Liver (tissue), 3 donors: ENCODE data around the gene SRSF3.
A peak's percentile ranks its signal among the peaks of the same experiment; 100 is the strongest.

Experiments used
- CTCF ChIP-seq: fragments of 150-350 bp; IDR thresholded peaks from 2 replicates; pipeline ENCODE4 v1.5.1; 2017; ENCODE audit warnings: improper control_type of control experiment, low read depth, low read length; ENCODE audit not compliant: missing input control
- EGR1 ChIP-seq, 2 donors: IDR thresholded peaks; 2 replicates each; pipeline ENCODE4 v1.6.1; 2016 to 2018; ENCODE audit warnings: antibody characterized with exemption in 2 of 2, low read depth in 2 of 2
- GABPA ChIP-seq, 2 donors: IDR thresholded peaks in 1 of 2; conservative IDR thresholded peaks in 1 of 2; 2 replicates each; pipeline ENCODE4 v1.6.1; 2016; ENCODE audit warnings: antibody characterized with exemption in 2 of 2, mild to moderate bottlenecking in 1 of 2, moderate library complexity in 1 of 2
- HNF4A ChIP-seq, 2 donors: conservative IDR thresholded peaks; 2 replicates each; pipeline ENCODE4 v1.6.1; 2016; ENCODE audit warnings: antibody characterized with exemption in 2 of 2, mild to moderate bottlenecking in 2 of 2
- JUND ChIP-seq, 2 donors: IDR thresholded peaks; 2 replicates each; pipeline ENCODE4 v1.6.1; 2016; ENCODE audit warnings: antibody characterized with exemption in 2 of 2
- RAD21 ChIP-seq, 2 donors: IDR thresholded peaks; 2 replicates each; pipeline ENCODE4 v1.6.1; 2016; ENCODE audit warnings: antibody characterized with exemption in 2 of 2, mild to moderate bottlenecking in 2 of 2
- RXRA ChIP-seq, 2 donors: IDR thresholded peaks; 2 replicates each; pipeline ENCODE4 v1.6.1; 2017 to 2018; ENCODE audit warnings: antibody characterized with exemption in 2 of 2, mild to moderate bottlenecking in 1 of 2
- SP1 ChIP-seq: IDR thresholded peaks from 2 replicates; pipeline ENCODE4 v1.6.1; 2018; ENCODE audit warnings: antibody characterized with exemption, mild to moderate bottlenecking
- TAF1 ChIP-seq: conservative IDR thresholded peaks from 2 replicates; pipeline ENCODE4 v1.6.1; 2016; ENCODE audit warnings: antibody characterized with exemption, mild to moderate bottlenecking
- YY1 ChIP-seq: IDR thresholded peaks from 2 replicates; pipeline ENCODE4 v1.6.1; 2016; ENCODE audit warnings: antibody characterized with exemption, mild to moderate bottlenecking
- TF ChIP-seq, protein P1 (sequence below): IDR thresholded peaks from 2 replicates; pipeline ENCODE4 v1.6.1; 2016; ENCODE audit warnings: antibody characterized with exemption, mild to moderate bottlenecking
- TF ChIP-seq, protein P2 (sequence below): IDR thresholded peaks from 2 replicates; pipeline ENCODE4 v1.6.1; 2016; ENCODE audit warnings: antibody characterized with exemption
- TF ChIP-seq, protein P3 (sequence below): IDR thresholded peaks from 2 replicates; pipeline ENCODE4 v1.6.1; 2016; ENCODE audit warnings: antibody characterized with exemption
- TF ChIP-seq, protein P4 (sequence below): IDR thresholded peaks from 2 replicates; pipeline ENCODE4 v1.6.1; 2016; ENCODE audit warnings: antibody characterized with exemption
- donor health status: healthy.
- donor health status: healthy.

GRCh38 chr6:36545767-36546307, 48.3 kb upstream of the SRSF3 start:
- TF ChIP-seq CTCF (no peak), EGR1 (IDR thresholded peaks at IDR 0.05; ENCODE audit: low read depth in 2 of 2) (no peak), YY1 (peak; percentile 5), TAF1 (no peak), HNF4A (conservative IDR thresholded peaks at IDR 0.05) (no peak), JUND (IDR thresholded peaks at IDR 0.05) (no peak), RAD21 (IDR thresholded peaks at IDR 0.05) (no peak), SP1 (no peak), GABPA (IDR thresholded peaks at IDR 0.05 in 1 of 2, conservative IDR thresholded peaks at IDR 0.05 in 1 of 2) (no peak), RXRA (IDR thresholded peaks at IDR 0.05) (no peak)
- TF ChIP-seq, protein P1, sequence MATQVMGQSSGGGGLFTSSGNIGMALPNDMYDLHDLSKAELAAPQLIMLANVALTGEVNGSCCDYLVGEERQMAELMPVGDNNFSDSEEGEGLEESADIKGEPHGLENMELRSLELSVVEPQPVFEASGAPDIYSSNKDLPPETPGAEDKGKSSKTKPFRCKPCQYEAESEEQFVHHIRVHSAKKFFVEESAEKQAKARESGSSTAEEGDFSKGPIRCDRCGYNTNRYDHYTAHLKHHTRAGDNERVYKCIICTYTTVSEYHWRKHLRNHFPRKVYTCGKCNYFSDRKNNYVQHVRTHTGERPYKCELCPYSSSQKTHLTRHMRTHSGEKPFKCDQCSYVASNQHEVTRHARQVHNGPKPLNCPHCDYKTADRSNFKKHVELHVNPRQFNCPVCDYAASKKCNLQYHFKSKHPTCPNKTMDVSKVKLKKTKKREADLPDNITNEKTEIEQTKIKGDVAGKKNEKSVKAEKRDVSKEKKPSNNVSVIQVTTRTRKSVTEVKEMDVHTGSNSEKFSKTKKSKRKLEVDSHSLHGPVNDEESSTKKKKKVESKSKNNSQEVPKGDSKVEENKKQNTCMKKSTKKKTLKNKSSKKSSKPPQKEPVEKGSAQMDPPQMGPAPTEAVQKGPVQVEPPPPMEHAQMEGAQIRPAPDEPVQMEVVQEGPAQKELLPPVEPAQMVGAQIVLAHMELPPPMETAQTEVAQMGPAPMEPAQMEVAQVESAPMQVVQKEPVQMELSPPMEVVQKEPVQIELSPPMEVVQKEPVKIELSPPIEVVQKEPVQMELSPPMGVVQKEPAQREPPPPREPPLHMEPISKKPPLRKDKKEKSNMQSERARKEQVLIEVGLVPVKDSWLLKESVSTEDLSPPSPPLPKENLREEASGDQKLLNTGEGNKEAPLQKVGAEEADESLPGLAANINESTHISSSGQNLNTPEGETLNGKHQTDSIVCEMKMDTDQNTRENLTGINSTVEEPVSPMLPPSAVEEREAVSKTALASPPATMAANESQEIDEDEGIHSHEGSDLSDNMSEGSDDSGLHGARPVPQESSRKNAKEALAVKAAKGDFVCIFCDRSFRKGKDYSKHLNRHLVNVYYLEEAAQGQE = no peak
- TF ChIP-seq, protein P2, sequence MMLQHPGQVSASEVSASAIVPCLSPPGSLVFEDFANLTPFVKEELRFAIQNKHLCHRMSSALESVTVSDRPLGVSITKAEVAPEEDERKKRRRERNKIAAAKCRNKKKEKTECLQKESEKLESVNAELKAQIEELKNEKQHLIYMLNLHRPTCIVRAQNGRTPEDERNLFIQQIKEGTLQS = no peak
- TF ChIP-seq, protein P3, sequence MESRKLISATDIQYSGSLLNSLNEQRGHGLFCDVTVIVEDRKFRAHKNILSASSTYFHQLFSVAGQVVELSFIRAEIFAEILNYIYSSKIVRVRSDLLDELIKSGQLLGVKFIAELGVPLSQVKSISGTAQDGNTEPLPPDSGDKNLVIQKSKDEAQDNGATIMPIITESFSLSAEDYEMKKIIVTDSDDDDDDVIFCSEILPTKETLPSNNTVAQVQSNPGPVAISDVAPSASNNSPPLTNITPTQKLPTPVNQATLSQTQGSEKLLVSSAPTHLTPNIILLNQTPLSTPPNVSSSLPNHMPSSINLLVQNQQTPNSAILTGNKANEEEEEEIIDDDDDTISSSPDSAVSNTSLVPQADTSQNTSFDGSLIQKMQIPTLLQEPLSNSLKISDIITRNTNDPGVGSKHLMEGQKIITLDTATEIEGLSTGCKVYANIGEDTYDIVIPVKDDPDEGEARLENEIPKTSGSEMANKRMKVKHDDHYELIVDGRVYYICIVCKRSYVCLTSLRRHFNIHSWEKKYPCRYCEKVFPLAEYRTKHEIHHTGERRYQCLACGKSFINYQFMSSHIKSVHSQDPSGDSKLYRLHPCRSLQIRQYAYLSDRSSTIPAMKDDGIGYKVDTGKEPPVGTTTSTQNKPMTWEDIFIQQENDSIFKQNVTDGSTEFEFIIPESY = no peak
- TF ChIP-seq, protein P4, sequence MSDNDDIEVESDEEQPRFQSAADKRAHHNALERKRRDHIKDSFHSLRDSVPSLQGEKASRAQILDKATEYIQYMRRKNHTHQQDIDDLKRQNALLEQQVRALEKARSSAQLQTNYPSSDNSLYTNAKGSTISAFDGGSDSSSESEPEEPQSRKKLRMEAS = no peak
